ENCODE data around the gene ST7. TPM values are rescaled to one million over a fixed set of nuclear protein-coding genes. Genes with fewer than 3 reads are reported as not detected.

Gene ST7
- total and polyA plus RNA-seq, 2 of the 13 experiments (the other 11 are each of a cell fraction or from before 2014, with no cell fraction given): 17.3 to 23.5 TPM

GRCh38 chr7:117082647-117083046 is 129.3 kb downstream of the ST7 start:
- CTCF ChIA-PET (ENCODE audit: low intra/inter-chr PET ratio, low total read pairs): no interaction called here
- no peak for FAIRE-seq
- no peak for DNase-seq (ENCODE audit: low spot score)

DNA sequence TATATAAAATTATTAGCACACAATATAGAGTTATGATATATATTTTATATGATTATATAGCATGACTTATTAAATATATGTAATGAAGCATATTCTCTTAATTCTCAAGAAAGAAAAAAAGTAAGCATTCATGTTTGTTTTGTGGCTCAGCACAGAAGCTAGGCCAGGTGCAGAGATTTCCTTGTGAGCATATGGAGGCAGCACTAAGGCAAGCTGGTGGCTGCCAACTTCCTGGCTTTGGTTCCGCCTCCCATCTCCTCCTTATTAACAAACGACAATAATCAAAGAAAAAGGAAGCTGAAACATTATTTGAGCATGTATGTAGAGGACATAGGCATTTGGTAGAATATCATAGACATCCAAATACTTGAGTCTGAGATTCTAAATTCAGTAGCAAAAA is 130.3 kb downstream of the ST7 start:
- H2AFZ ChIP-seq (ENCODE audit: low read length): no peak overlapping the region
- 80% methylated on average over 2 of the region's 2 CpGs for WGBS (ENCODE audit: low lambda C conversion rate)
- peaks cover 3% of the 10 kb centered on the region for H3K79me2 ChIP-seq (ENCODE audit: insufficient read depth, low read length)
- no peaks in the 10 kb centered on the region for H3K9me3 ChIP-seq (ENCODE audit: low read length)
- intact Hi-C loops (cut with micrococcal nuclease; ENCODE audit: unreplicated experiment): no loop called here
- H3K4me1 ChIP-seq (ENCODE audit: insufficient read depth, low read length): peaks cover 7% of the 10 kb centered on the region; the same call in 1 of the 2 replicates
- H3K36me3 ChIP-seq (replicated peaks in 1 of 2; ENCODE audit: control insufficient read depth in 1 of 2, insufficient read depth in 2 of 2, low read length in 2 of 2): no peaks in the 10 kb centered on the region
- ATAC-seq: no peak
- BruUV-seq (replicated peaks): no TSS peak
- H3K27ac ChIP-seq (ENCODE audit: extremely low read length, insufficient read depth, low read length): no peak overlapping the region
- POLR2A ChIA-PET: no interaction called here
- H3K4me2 ChIP-seq (ENCODE audit: low read depth, low read length): no peak overlapping the region
- TF ChIP-seq TBX3 (IDR thresholded peaks at IDR 0.05; ENCODE audit: borderline replicate concordance) (no peak), PAXIP1 (CRISPR knock-in tag; conservative IDR thresholded peaks at IDR 0.05) (no peak), AHR (CRISPR knock-in tag; IDR thresholded peaks at IDR 0.05) (no peak)
- no peak overlapping the region for H3K4me3 ChIP-seq (replicated peaks in 1 of 3; ENCODE audit: insufficient read depth in 1 of 3, low read depth in 2 of 3, low read length in 3 of 3)
- no peaks in the 10 kb centered on the region for H4K20me1 ChIP-seq (ENCODE audit: insufficient read depth, low read length)
- FAIRE-seq: no peak
- no peak overlapping the region for H3K9ac ChIP-seq (ENCODE audit: insufficient read depth, low read depth, low read length)
- no peak for DNase-seq (ENCODE audit: low spot score)
- no peaks in the 10 kb centered on the region for H3K27me3 ChIP-seq (ENCODE audit: control insufficient read depth in 1 of 2, insufficient read depth in 2 of 2, low read length in 2 of 2)
- in situ Hi-C loops (cut with HindIII; ENCODE audit: extremely low pct_ligation_motif_present, low pct_unique_long_range_greater_than_20kb): no loop called here
- CTCF ChIA-PET (ENCODE audit: low intra/inter-chr PET ratio, low total read pairs): no interaction called here

More at GRCh38 chr7:117082647-117083046, 129.3 kb downstream of the ST7 start:
- no peak for TF ChIP-seq THAP7 (CRISPR knock-in tag; IDR thresholded peaks at IDR 0.05)
- no peak for TF ChIP-seq RBM22 (optimal IDR thresholded peaks at IDR 0.05; ENCODE audit: low read length)
- intact Hi-C loops (cut with micrococcal nuclease; ENCODE audit: unreplicated experiment) (no loop called here), in situ Hi-C loops (cut with HindIII; ENCODE audit: extremely low pct_ligation_motif_present, low pct_unique_long_range_greater_than_20kb) (no loop called here)
- 54% methylated on average over 2 of the region's 2 CpGs for WGBS (ENCODE audit: low lambda C conversion rate)
- H3K36me3 ChIP-seq (replicated peaks in 1 of 2; ENCODE audit: control insufficient read depth in 1 of 2, insufficient read depth in 2 of 2, low read length in 2 of 2): no peaks in the 10 kb centered on the region
- no peak overlapping the region for H3K4me3 ChIP-seq (replicated peaks in 1 of 3; ENCODE audit: insufficient read depth in 1 of 3, low read depth in 2 of 3, low read length in 3 of 3)
- no peaks in the 10 kb centered on the region for H3K9me3 ChIP-seq (ENCODE audit: low read length)
- H3K4me2 ChIP-seq (ENCODE audit: low read depth, low read length): no peak overlapping the region
- H4K20me1 ChIP-seq (ENCODE audit: insufficient read depth, low read length): no peaks in the 10 kb centered on the region
- peaks cover 3% of the 10 kb centered on the region for H3K79me2 ChIP-seq (ENCODE audit: insufficient read depth, low read length)
- H2AFZ ChIP-seq (ENCODE audit: low read length): no peak overlapping the region
- POLR2A ChIA-PET: no interaction called here
- H3K9ac ChIP-seq (ENCODE audit: insufficient read depth, low read depth, low read length): no peak overlapping the region
- peaks cover 9% of the 10 kb centered on the region for H3K4me1 ChIP-seq (ENCODE audit: insufficient read depth, low read length)
- no peak overlapping the region for H3K27ac ChIP-seq (ENCODE audit: extremely low read length, insufficient read depth, low read length)
- no peak for ATAC-seq
- no TSS peak for BruUV-seq (replicated peaks)
- no peaks in the 10 kb centered on the region for H3K27me3 ChIP-seq (ENCODE audit: control insufficient read depth in 1 of 2, insufficient read depth in 2 of 2, low read length in 2 of 2)
